GM12878 (cell line): ENCODE results near the gene PPIE. TPM values are rescaled to one million over a fixed set of nuclear protein-coding genes. Genes with fewer than 3 reads are reported as not detected.
A peak's percentile ranks its signal among the peaks of the same experiment; 100 is the strongest.

Experiments
- EGR1 ChIP-seq, 2 experiments: IDR thresholded peaks; 1 replicate in 1 of 2; 2 replicates in 1 of 2; pipeline ENCODE4 v1.6.1; 2011 to 2012; ENCODE audit warnings: low read depth in 2 of 2, low read length in 2 of 2, borderline replicate concordance in 1 of 2, mild to moderate bottlenecking in 1 of 2, moderate library complexity in 1 of 2
- EP300 ChIP-seq, 2 experiments: fragments of 150-350 bp in 1 of 2; IDR thresholded peaks; 2 replicates each; pipeline ENCODE4 v1.6.1; 2011 to 2012; ENCODE audit warnings: low read depth in 2 of 2, low read length in 2 of 2, borderline replicate concordance in 1 of 2, improper control_type of control experiment in 1 of 2, inconsistent platforms in 1 of 2; ENCODE audit not compliant: control insufficient read depth in 1 of 2
- MTA3 ChIP-seq: IDR thresholded peaks from 2 replicates; pipeline ENCODE4 v1.6.1; 2012; ENCODE audit warnings: low read length, inconsistent platforms, borderline replicate concordance
- NR2F1 ChIP-seq: fragments of 450-650 bp; conservative IDR thresholded peaks from 2 replicates; pipeline ENCODE4 v1.6.1; 2017; ENCODE audit warnings: mild to moderate bottlenecking
- POLR2A ChIP-seq: IDR thresholded peaks from 2 replicates; pipeline ENCODE4 v1.6.1; 2011; ENCODE audit warnings: low read depth, mild to moderate bottlenecking, low read length
- SP1 ChIP-seq: IDR thresholded peaks from one replicate; pipeline ENCODE4 v1.6.1; 2011; ENCODE audit warnings: low read depth, low read length
- polyA plus RNA-seq, 11 experiments: library from polyadenylated mRNA; depleted of rRNA in 4 of 11; unstranded in 6 of 11; stranded (reverse) in 5 of 11; fragments of >200 nt; fragmentation: Nextera tagmentation in 4 of 11; fragmentation: Illumina TruSeq in 1 of 11; extraction: Ambion mirVana in 4 of 11; extraction: Trizol in 1 of 11; gene quantifications; 1 replicate in 1 of 11; 2 replicates in 10 of 11; pipeline versions ENCODE4 v1.2.1 to v1.2.3, GENCODE V29; 2011 to 2016; ENCODE audit warnings: inconsistent platforms in 2 of 11, missing spikeins in 2 of 11, low read depth in 1 of 11
- total RNA-seq, 4 experiments: library from RNA; depleted of rRNA in 3 of 4; stranded (reverse); fragments of >200 nt in 3 of 4; fragmentation: Illumina TruSeq in 1 of 4; extraction: Trizol in 1 of 4; gene quantifications; 2 replicates each; pipeline versions ENCODE4 v1.2.1 to v1.2.3, GENCODE V29; 2013 to 2021
- TF ChIP-seq, protein P1 (sequence below): fragments of 450-650 bp; formaldehyde crosslinking; IDR thresholded peaks from 2 replicates; pipeline ENCODE4 v1.4.0; 2022; ENCODE audit warnings: mild to moderate bottlenecking, moderate library complexity

PPIE gene
- total and polyA plus RNA-seq, 10 of the 15 experiments (the other 5 are each of a cell fraction or from before 2014, with no cell fraction given), result 36.6 to 163 (median 70.1) TPM

DNA sequence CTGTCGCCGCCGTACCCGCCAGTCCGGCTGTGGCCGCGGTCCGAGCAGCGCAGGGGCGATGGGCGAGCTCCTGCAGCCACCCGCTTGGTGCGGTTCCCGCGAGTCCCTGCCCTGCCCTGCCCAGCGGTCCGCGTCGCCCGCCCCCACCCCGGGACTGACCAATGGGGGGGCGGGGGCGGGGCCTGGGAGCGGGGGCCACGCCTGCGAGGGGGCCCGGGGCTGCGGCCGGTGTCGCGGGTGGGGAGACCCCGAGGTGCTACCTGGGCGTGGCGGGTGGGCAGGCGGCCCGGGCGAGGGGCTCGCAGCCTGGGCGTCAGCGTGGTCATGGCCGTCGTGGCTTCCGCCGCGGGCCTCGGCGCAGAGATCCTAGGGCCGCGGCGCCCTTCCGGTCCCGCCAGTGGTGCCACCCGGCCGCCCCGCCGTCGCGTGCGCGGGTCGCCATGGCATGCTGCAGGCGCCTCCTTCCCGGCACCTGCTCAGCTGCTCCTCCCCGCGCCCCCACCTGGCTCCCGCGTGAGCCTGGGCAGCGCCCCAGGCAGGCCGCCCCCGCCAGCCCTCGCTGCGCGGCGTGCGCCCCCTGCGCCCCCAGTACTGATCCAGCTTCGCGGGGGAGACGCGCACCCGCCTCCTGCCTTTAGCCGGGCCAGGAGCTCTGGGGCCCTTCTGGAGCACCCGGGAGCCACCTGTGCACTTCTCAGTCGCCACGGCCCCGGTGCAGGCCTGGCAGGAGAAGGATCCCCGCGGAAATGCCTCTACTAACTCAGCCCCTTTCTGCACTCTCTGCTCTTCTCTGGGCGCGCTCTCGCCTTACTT lies 50.3 kb downstream of the PPIE start, which contains the start of gene BMP8B (continued):
- TF ChIP-seq EP300 (IDR thresholded peaks at IDR 0.05; ENCODE audit: borderline replicate concordance in 1 of 2, control insufficient read depth in 1 of 2, low read depth in 2 of 2, low read length in 2 of 2), result 0 out of 4 replicates have a peak, but pooled peaks of 1 of the 2 experiments have one; percentile 24
- TF ChIP-seq SP1, result peak; percentile 35
- TF ChIP-seq MTA3, result no peak
- TF ChIP-seq POLR2A, result peak; percentile 73
- TF ChIP-seq, protein P1, sequence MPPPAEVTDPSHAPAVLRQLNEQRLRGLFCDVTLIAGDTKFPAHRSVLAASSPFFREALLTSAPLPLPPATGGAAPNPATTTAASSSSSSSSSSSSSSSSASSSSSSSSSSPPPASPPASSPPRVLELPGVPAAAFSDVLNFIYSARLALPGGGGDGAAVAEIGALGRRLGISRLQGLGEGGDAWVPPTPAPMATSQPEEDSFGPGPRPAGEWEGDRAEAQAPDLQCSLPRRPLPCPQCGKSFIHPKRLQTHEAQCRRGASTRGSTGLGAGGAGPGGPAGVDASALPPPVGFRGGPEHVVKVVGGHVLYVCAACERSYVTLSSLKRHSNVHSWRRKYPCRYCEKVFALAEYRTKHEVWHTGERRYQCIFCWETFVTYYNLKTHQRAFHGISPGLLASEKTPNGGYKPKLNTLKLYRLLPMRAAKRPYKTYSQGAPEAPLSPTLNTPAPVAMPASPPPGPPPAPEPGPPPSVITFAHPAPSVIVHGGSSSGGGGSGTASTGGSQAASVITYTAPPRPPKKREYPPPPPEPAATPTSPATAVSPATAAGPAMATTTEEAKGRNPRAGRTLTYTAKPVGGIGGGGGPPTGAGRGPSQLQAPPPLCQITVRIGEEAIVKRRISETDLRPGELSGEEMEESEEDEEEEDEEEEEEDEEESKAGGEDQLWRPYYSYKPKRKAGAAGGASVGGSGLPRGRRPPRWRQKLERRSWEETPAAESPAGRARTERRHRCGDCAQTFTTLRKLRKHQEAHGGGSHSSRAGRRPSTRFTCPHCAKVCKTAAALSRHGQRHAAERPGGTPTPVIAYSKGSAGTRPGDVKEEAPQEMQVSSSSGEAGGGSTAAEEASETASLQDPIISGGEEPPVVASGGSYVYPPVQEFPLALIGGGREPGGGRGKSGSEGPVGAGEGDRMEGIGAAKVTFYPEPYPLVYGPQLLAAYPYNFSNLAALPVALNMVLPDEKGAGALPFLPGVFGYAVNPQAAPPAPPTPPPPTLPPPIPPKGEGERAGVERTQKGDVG (CRISPR knock-in tag), result no peak
- peak; percentile 72 for TF ChIP-seq NR2F1
- TF ChIP-seq EGR1 (IDR thresholded peaks at IDR 0.05; ENCODE audit: borderline replicate concordance in 1 of 2, low read depth in 2 of 2, low read length in 2 of 2), result peak in 1 of 2 experiments; percentile 55; a peak in 1 of 3 replicates
- TF ChIP-seq, all 136 proteins: peak for 23
